Spleen (tissue), 11 donors: ENCODE data around the gene TDRD1. TPM values are rescaled to one million over a fixed set of nuclear protein-coding genes. Genes with fewer than 3 reads are reported as not detected.
A peak's percentile ranks its signal among the peaks of the same experiment; 100 is the strongest.

Experiments
- DNase-seq: peaks from one replicate; pipeline ENCODE4 v3.0.0-alpha.2; 2020
- H3K27ac ChIP-seq, 8 donors: fragments of 200-600 bp; sonication (generic) in 7 of 8; 1 replicate in 4 of 8; 2 replicates in 4 of 8; pipeline versions ENCODE4 v1.5.0 to v1.8.0; 2016 to 2021; ENCODE audit warnings: inconsistent platforms in 4 of 8, mild to moderate bottlenecking in 4 of 8, moderate library complexity in 1 of 8
- H3K27me3 ChIP-seq, 7 donors: fragments of 200-600 bp; sonication (generic) in 6 of 7; replicated peaks in 1 of 7; 1 replicate in 4 of 7; 2 replicates in 3 of 7; pipeline versions ENCODE4 v1.5.0 to v1.8.0; 2016 to 2021; ENCODE audit warnings: inconsistent platforms in 3 of 7, mild to moderate bottlenecking in 1 of 7
- H3K36me3 ChIP-seq, 6 donors: fragments of 200-600 bp; sonication (generic) in 5 of 6; 1 replicate in 4 of 6; 2 replicates in 2 of 6; pipeline versions ENCODE4 v1.5.0 to v1.8.0; 2016 to 2021; ENCODE audit warnings: inconsistent platforms in 2 of 6
- H3K4me1 ChIP-seq, 6 donors: fragments of 200-600 bp; sonication (generic) in 5 of 6; 1 replicate in 3 of 6; 2 replicates in 3 of 6; pipeline versions ENCODE4 v1.5.0 to v1.8.0; 2016 to 2021; ENCODE audit warnings: inconsistent platforms in 3 of 6
- H3K4me3 ChIP-seq, 8 donors: fragments of 200-600 bp; sonication (generic) in 7 of 8; 1 replicate in 4 of 8; 2 replicates in 4 of 8; pipeline versions ENCODE4 v1.5.0 to v1.8.0; 2016 to 2021; ENCODE audit warnings: inconsistent platforms in 4 of 8, mild to moderate bottlenecking in 4 of 8, moderate library complexity in 2 of 8
- H3K9me3 ChIP-seq, 8 donors: fragments of 200-600 bp; sonication (generic) in 7 of 8; 1 replicate in 4 of 8; 2 replicates in 4 of 8; pipeline versions ENCODE4 v1.5.0 to v1.8.0; 2016 to 2021; ENCODE audit warnings: inconsistent platforms in 4 of 8
- CTCF ChIP-seq, 11 experiments: fragments of 200-600 bp in 7 of 11; fragments of 450-650 bp in 4 of 11; sonication (generic) in 4 of 11; IDR thresholded peaks in 8 of 11; conservative IDR thresholded peaks in 3 of 11; 1 replicate in 7 of 11; 2 replicates in 4 of 11; pipeline versions ENCODE4 v1.4.0 to v1.8.0; 2016 to 2021; ENCODE audit warnings: antibody characterized with exemption in 11 of 11, inconsistent platforms in 4 of 11, mild to moderate bottlenecking in 1 of 11
- POLR2A ChIP-seq, 3 donors: fragments of 450-650 bp; IDR thresholded peaks; one replicate each; pipeline ENCODE4 v1.5.1; 2017; ENCODE audit warnings: antibody characterized with exemption in 3 of 3, mild to moderate bottlenecking in 1 of 3
- POLR2AphosphoS5 ChIP-seq, 3 donors: sonication (generic); formaldehyde crosslinking; IDR thresholded peaks; one replicate each; pipeline ENCODE4 v1.5.1; 2017; ENCODE audit warnings: antibody characterized with exemption in 3 of 3
- WGBS, 5 donors: extraction: QIAGEN DNeasy Blood & Tissue Kit in 3 of 5; methylation state at CpG; one replicate each; pipeline versions ENCODE4 v1.1.5 to v1.1.7; 2013 to 2018; 5-methylcytosine and 5-hydroxymethylcytosine counted together
- intact Hi-C: fragments of 100-400 bp; cut with DNase I; formaldehyde crosslinking; loops from one replicate; pipeline ENCODE4 v1.15.0; 2023; ENCODE audit warnings: low total_unique reads
- polyA plus RNA-seq, 3 donors: library from polyadenylated mRNA; stranded (reverse); fragments of 200-250 nt; gene quantifications; one replicate each; pipeline ENCODE4 v1.2.1, GENCODE V29; 2013
- total RNA-seq, 7 donors: library from RNA; depleted of rRNA in 3 of 7; stranded (reverse); fragments of >200 nt in 3 of 7; fragmentation: NEBNext Ultra II Directional in 4 of 7; extraction: Animal tissue kit (Norgen Biotek cat#: 25700) in 4 of 7; gene quantifications; one replicate each; pipeline versions ENCODE4 v1.1.0 to v1.2.1, GENCODE V29; 2016 to 2021
- donor health status: healthy with polysubstance abuse.
- donor health status: DM: no; HTN: no; CAD: no; lungs with moderate emphysema.
- donor health status: DM: no; HTN: no; CAD: no.
- donor health status: Bipolar disorder and iron deficiency.
- donor health status: healthy.
- donor health status: DM: no; HTN: no; CAD: no.
- donor health status: DM: yes; HTN: yes; CAD: no.

Gene TDRD1
- total and polyA plus RNA-seq, 10 donors: 0.02 to 3.9 (median 0.92) TPM

- Histone ChIP-seq H3K36me3 (no peaks in the 10 kb centered on the region), H3K27ac (peak overlapping the region in 4 of 8 donors; percentile 2 to 52 (median 32)), H3K4me1 (peaks cover 0 to 14% (median 3%) of the 10 kb centered on the region in 6 donors), H3K4me3 (no peak overlapping the region), H3K27me3 (no peaks in the 10 kb centered on the region), H3K9me3 (no peaks in the 10 kb centered on the region)
- WGBS, 5 donors: 81 to 87% (median 84%) methylated on average over 3 of the region's 3 CpGs
- intact Hi-C loops: no loop called here
- no peak for TF ChIP-seq POLR2A (IDR thresholded peaks at IDR 0.05)
- TF ChIP-seq POLR2AphosphoS5 (IDR thresholded peaks at IDR 0.05): no peak
- DNase-seq: no peak
These were observed 77.7 kb downstream of the TDRD1 start for GRCh38 chr10:114256822-114257221.

GRCh38 chr10:114257498-114257897 is 78.3 kb downstream of the TDRD1 start:
- TF ChIP-seq POLR2AphosphoS5 (IDR thresholded peaks at IDR 0.05) (no peak), CTCF (IDR thresholded peaks at IDR 0.05 in 8 of 11, conservative IDR thresholded peaks at IDR 0.05 in 3 of 11) (no peak), POLR2A (IDR thresholded peaks at IDR 0.05) (no peak)
- Histone ChIP-seq H3K4me3 (no peak overlapping the region), H3K27me3 (no peaks in the 10 kb centered on the region), H3K27ac (peak overlapping the region in 5 of 8 donors; percentile 2 to 52 (median 35)), H3K36me3 (no peaks in the 10 kb centered on the region), H3K9me3 (no peaks in the 10 kb centered on the region), H3K4me1 (peaks cover 0 to 14% (median 3%) of the 10 kb centered on the region in 6 donors)
- no peak for DNase-seq
- intact Hi-C loops: no loop called here
- WGBS, 5 donors: 72 to 92% (median 73%) methylated on average over 3 of the region's 3 CpGs

GRCh38 chr10:114258274-114258840 is 79.2 kb downstream of the TDRD1 start:
- H3K27me3 ChIP-seq: no peaks in the 10 kb centered on the region
- intact Hi-C loops: no loop called here
- H3K36me3 ChIP-seq: no peaks in the 10 kb centered on the region
- WGBS, 5 donors: 65 to 78% (median 71%) methylated on average over 5 of the region's 5 CpGs
- H3K27ac ChIP-seq: peak overlapping the region in 6 of 8 donors; percentile 2 to 57 (median 42)
- no peaks in the 10 kb centered on the region for H3K9me3 ChIP-seq
- no peak for DNase-seq
- H3K4me1 ChIP-seq: peaks cover 0 to 14% (median 3%) of the 10 kb centered on the region in 6 donors
- no peak overlapping the region for H3K4me3 ChIP-seq
- TF ChIP-seq POLR2AphosphoS5 (IDR thresholded peaks at IDR 0.05): no peak
- no peak for TF ChIP-seq CTCF (IDR thresholded peaks at IDR 0.05 in 8 of 11, conservative IDR thresholded peaks at IDR 0.05 in 3 of 11)
- no peak for TF ChIP-seq POLR2A (IDR thresholded peaks at IDR 0.05)

- TF ChIP-seq POLR2AphosphoS5 (IDR thresholded peaks at IDR 0.05): peak; percentile 71 to 75 (median 74)
- no peak for TF ChIP-seq POLR2A (IDR thresholded peaks at IDR 0.05)
- H3K9me3 ChIP-seq: no peaks in the 10 kb centered on the region
- peaks cover 0 to 14% (median 3%) of the 10 kb centered on the region in 6 donors for H3K4me1 ChIP-seq
- H3K27ac ChIP-seq: peak overlapping the region in 5 of 8 donors; percentile 44 to 66 (median 56)
- WGBS, 5 donors: 82 to 92% (median 86%) methylated on average over 10 of the region's 10 CpGs
- no peaks in the 10 kb centered on the region for H3K27me3 ChIP-seq
- intact Hi-C loops: no loop called here
- no peaks in the 10 kb centered on the region for H3K36me3 ChIP-seq
- peak; percentile 62 for DNase-seq
- H3K4me3 ChIP-seq: no peak overlapping the region
These were observed 80.7 kb downstream of the TDRD1 start for GRCh38 chr10:114259824-114260223.

- H3K27me3 ChIP-seq: no peaks in the 10 kb centered on the region
These were observed 81.2 kb downstream of the TDRD1 start for GRCh38 chr10:114260366-114260765.

More at GRCh38 chr10:114260366-114260765, 81.2 kb downstream of the TDRD1 start:
- Histone ChIP-seq H3K4me1 (peaks cover 0 to 14% (median 3%) of the 10 kb centered on the region in 6 donors), H3K9me3 (no peaks in the 10 kb centered on the region), H3K4me3 (no peak overlapping the region), H3K36me3 (no peaks in the 10 kb centered on the region), H3K27ac (peak overlapping the region in 6 of 8 donors; percentile 22 to 66 (median 56))
- DNase-seq: no peak
- no peak for TF ChIP-seq POLR2AphosphoS5 (IDR thresholded peaks at IDR 0.05)
- no peak for TF ChIP-seq CTCF (IDR thresholded peaks at IDR 0.05 in 8 of 11, conservative IDR thresholded peaks at IDR 0.05 in 3 of 11)
- TF ChIP-seq POLR2A (IDR thresholded peaks at IDR 0.05): no peak
- intact Hi-C loops: no loop called here
- WGBS, 5 donors: 80 to 95% (median 89%) methylated on average over 5 of the region's 5 CpGs
